SU-DHL-6 (cell line): ENCODE measurements around the gene WDR5B.

Source experiments
- EZH2phosphoT487 ChIP-seq: fragments of 200-600 bp; sonication (generic), shearing (Covaris generic); conservative IDR thresholded peaks from 2 replicates; pipeline ENCODE4 v1.6.1; 2018; ENCODE audit warnings: mild to moderate bottlenecking, antibody characterized with exemption, low read length, moderate library complexity, mixed read lengths
- TF ChIP-seq, protein P1 (sequence below): fragments of 200-600 bp; sonication (generic); IDR thresholded peaks from one replicate; pipeline ENCODE4 v1.5.1; 2017; ENCODE audit warnings: antibody characterized with exemption, mild to moderate bottlenecking, low read length, moderate library complexity; ENCODE audit not compliant: insufficient read depth, poor library complexity, severe bottlenecking

DNA sequence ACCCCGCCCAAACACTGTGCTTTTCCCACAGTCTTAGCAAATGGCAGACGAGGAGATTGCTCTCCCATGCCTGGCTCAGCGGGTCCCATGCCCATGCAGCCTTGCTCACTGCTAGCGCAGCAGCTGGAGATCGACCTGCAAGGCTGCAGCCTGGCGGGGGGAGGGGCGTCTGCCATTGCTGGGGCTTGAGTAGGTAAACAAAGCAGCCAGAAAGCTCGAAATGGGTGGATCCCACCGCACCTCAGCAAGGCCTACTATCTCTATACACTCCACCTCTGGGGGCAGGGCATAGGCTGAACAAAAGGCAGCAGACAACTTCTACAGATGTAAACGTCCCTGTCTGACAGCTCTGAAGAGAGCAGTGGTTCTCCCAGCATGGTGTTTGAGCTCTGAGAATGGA is 27.2 kb upstream of the WDR5B start:
- TF ChIP-seq, protein P1, sequence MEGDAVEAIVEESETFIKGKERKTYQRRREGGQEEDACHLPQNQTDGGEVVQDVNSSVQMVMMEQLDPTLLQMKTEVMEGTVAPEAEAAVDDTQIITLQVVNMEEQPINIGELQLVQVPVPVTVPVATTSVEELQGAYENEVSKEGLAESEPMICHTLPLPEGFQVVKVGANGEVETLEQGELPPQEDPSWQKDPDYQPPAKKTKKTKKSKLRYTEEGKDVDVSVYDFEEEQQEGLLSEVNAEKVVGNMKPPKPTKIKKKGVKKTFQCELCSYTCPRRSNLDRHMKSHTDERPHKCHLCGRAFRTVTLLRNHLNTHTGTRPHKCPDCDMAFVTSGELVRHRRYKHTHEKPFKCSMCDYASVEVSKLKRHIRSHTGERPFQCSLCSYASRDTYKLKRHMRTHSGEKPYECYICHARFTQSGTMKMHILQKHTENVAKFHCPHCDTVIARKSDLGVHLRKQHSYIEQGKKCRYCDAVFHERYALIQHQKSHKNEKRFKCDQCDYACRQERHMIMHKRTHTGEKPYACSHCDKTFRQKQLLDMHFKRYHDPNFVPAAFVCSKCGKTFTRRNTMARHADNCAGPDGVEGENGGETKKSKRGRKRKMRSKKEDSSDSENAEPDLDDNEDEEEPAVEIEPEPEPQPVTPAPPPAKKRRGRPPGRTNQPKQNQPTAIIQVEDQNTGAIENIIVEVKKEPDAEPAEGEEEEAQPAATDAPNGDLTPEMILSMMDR, result no peak
- TF ChIP-seq EZH2phosphoT487, result no peak
